IMR-90 (cell line): Measurements from ENCODE around the gene TEX261. TPM values are rescaled to one million over a fixed set of nuclear protein-coding genes. Genes with fewer than 3 reads are reported as not detected.

Experiments
- ATAC-seq: fragments of 200-7000 bp; cut with Tn5 transposase; 2 replicates; pipeline ENCODE4 v1.9.1; 2020; ENCODE audit warnings: low read depth, mild to moderate bottlenecking, moderate library complexity
- BruUV-seq: library from RNA; stranded (reverse); fragments of 400-500 nt; replicated peaks from 2 replicates; lab custom pipeline; 2021; lab: Mats Ljungman, UMichigan
- CTCF ChIA-PET: fragments of 300-600 bp; formaldehyde crosslinking; extraction: SDS; loops from one replicate; lab custom pipeline; 2021; ENCODE audit warnings: antibody characterized with exemption; lab: Yijun Ruan, JAX
- POLR2A ChIA-PET: fragments of 300-600 bp; sonication (Branson Sonifier 250); formaldehyde crosslinking; loops from one replicate; lab custom pipeline; 2022; ENCODE audit warnings: antibody characterized with exemption; ENCODE audit not compliant: unreplicated experiment; lab: Charles Lee
- DNase-seq: peaks from one replicate; pipeline ENCODE4 v3.0.0; 2013
- H2AFZ ChIP-seq: replicated peaks from 2 replicates; pipeline ENCODE3; 2013; ENCODE audit warnings: low read length, mild to moderate bottlenecking; ENCODE audit not compliant: poor library complexity
- H2AK5ac ChIP-seq: 2 replicates; pipeline ENCODE4 v1.6.1; 2013; ENCODE audit warnings: low read depth, low read length, inconsistent platforms
- H2AK9ac ChIP-seq: replicated peaks from 2 replicates; pipeline ENCODE3; 2013; ENCODE audit warnings: mild to moderate bottlenecking, low read depth, low read length, moderate library complexity; ENCODE audit not compliant: poor library complexity
- H2BK120ac ChIP-seq: 2 replicates; pipeline ENCODE4 v1.6.1; 2013; ENCODE audit warnings: low read depth, low read length, inconsistent platforms
- H2BK15ac ChIP-seq: 3 replicates; pipeline ENCODE4 v1.6.1; 2013; ENCODE audit warnings: low read depth, low read length, inconsistent platforms
- H2BK20ac ChIP-seq: 2 replicates; pipeline ENCODE4 v1.6.1; 2013; ENCODE audit warnings: low read depth, mild to moderate bottlenecking, inconsistent platforms, low read length, moderate library complexity
- H2BK5ac ChIP-seq: 2 replicates; pipeline ENCODE4 v1.6.1; 2013; ENCODE audit warnings: mild to moderate bottlenecking, low read depth, low read length, inconsistent platforms; ENCODE audit not compliant: poor library complexity, severe bottlenecking
- H3K14ac ChIP-seq: replicated peaks from 2 replicates; pipeline ENCODE4 v1.6.1; 2013; ENCODE audit warnings: low read depth, low read length, inconsistent platforms
- H3K18ac ChIP-seq: 2 replicates; pipeline ENCODE4 v1.6.1; 2013; ENCODE audit warnings: low read depth, low read length, control low read depth
- H3K23ac ChIP-seq: 2 replicates; pipeline ENCODE4 v1.6.1; 2013; ENCODE audit warnings: low read depth, low read length, inconsistent platforms
- H3K27ac ChIP-seq: 2 replicates; pipeline ENCODE4 v1.5.1; 2013; ENCODE audit warnings: mild to moderate bottlenecking, control low read depth, low read length; ENCODE audit not compliant: insufficient read depth
- H3K27me3 ChIP-seq: 2 replicates; pipeline ENCODE4 v1.6.1; 2013; ENCODE audit warnings: low read length; ENCODE audit not compliant: control insufficient read depth, insufficient read depth
- H3K36me3 ChIP-seq: 2 replicates; pipeline ENCODE4 v1.6.1; 2013; ENCODE audit warnings: low read length, mixed read lengths; ENCODE audit not compliant: control insufficient read depth, insufficient read depth
- H3K4ac ChIP-seq: 2 replicates; pipeline ENCODE4 v1.6.1; 2013; ENCODE audit warnings: low read depth, low read length, inconsistent platforms
- H3K4me1 ChIP-seq: 2 replicates; pipeline ENCODE4 v1.6.1; 2013; ENCODE audit warnings: low read length, mixed read lengths; ENCODE audit not compliant: control insufficient read depth, insufficient read depth
- H3K4me2 ChIP-seq: 2 replicates; pipeline ENCODE4 v1.6.1; 2013; ENCODE audit warnings: low read depth, mild to moderate bottlenecking, control low read depth, low read length, moderate library complexity
- H3K4me3 ChIP-seq: 2 replicates; pipeline ENCODE4 v1.5.1; 2013; ENCODE audit warnings: low read depth, mild to moderate bottlenecking, control low read depth, low read length, moderate library complexity; ENCODE audit not compliant: insufficient read depth
- H3K56ac ChIP-seq: 2 replicates; pipeline ENCODE4 v1.6.1; 2013; ENCODE audit warnings: low read length, inconsistent platforms; ENCODE audit not compliant: insufficient read depth; ENCODE audit errors: extremely low read depth
- H3K79me1 ChIP-seq, 2 experiments: 2 replicates each; pipeline ENCODE4 v1.6.1; 2013; ENCODE audit warnings: low read length in 2 of 2, inconsistent platforms in 1 of 2, low read depth in 1 of 2
- H3K9ac ChIP-seq: 2 replicates; pipeline ENCODE4 v1.6.1; 2013; ENCODE audit warnings: low read depth, low read length, control low read depth
- H3K9me1 ChIP-seq: 2 replicates; pipeline ENCODE4 v1.6.1; 2013; ENCODE audit warnings: low read length, inconsistent platforms; ENCODE audit not compliant: insufficient read depth
- H3K9me3 ChIP-seq: 2 replicates; pipeline ENCODE4 v1.6.1; 2013; ENCODE audit warnings: low read length; ENCODE audit not compliant: control insufficient read depth, insufficient read depth
- H4K20me1 ChIP-seq: 2 replicates; pipeline ENCODE4 v1.6.1; 2013; ENCODE audit warnings: low read length, inconsistent platforms; ENCODE audit not compliant: insufficient read depth
- H4K5ac ChIP-seq: 2 replicates; pipeline ENCODE4 v1.6.1; 2013; ENCODE audit warnings: mild to moderate bottlenecking, low read depth, low read length, control low read depth
- H4K8ac ChIP-seq, 2 experiments: 2 replicates each; pipeline ENCODE4 v1.6.1; 2013; ENCODE audit warnings: low read depth in 2 of 2, low read length in 2 of 2, control low read depth in 1 of 2, inconsistent platforms in 1 of 2
- H4K91ac ChIP-seq: 2 replicates; pipeline ENCODE4 v1.6.1; 2013; ENCODE audit warnings: low read depth, low read length, inconsistent platforms; ENCODE audit not compliant: insufficient read depth
- BHLHE40 ChIP-seq: fragments of 150-350 bp; IDR thresholded peaks from 2 replicates; pipeline ENCODE4 v1.6.1; 2016; ENCODE audit warnings: mild to moderate bottlenecking, low read depth, low read length
- CEBPB ChIP-seq: IDR thresholded peaks from 2 replicates; pipeline ENCODE4 v1.6.1; 2012; ENCODE audit warnings: low read depth, low read length, improper control_type of control experiment
- CHD1 ChIP-seq: IDR thresholded peaks from 2 replicates; pipeline ENCODE4 v1.6.1; 2012; ENCODE audit warnings: low read depth, low read length, improper control_type of control experiment
- FOS ChIP-seq: fragments of 150-350 bp; IDR thresholded peaks from 2 replicates; pipeline ENCODE4 v1.6.1; 2016; ENCODE audit warnings: low read depth, low read length
- MAFK ChIP-seq: IDR thresholded peaks from 2 replicates; pipeline ENCODE4 v1.6.1; 2012; ENCODE audit warnings: low read depth, low read length, improper control_type of control experiment
- MXI1 ChIP-seq: IDR thresholded peaks from 2 replicates; pipeline ENCODE4 v1.6.1; 2012; ENCODE audit warnings: low read depth, mild to moderate bottlenecking, low read length, moderate library complexity, borderline replicate concordance
- NFE2L2 ChIP-seq: fragments of 150-350 bp; IDR thresholded peaks from 2 replicates; pipeline ENCODE4 v1.6.1; 2016; ENCODE audit warnings: low read depth, mild to moderate bottlenecking, low read length
- POLR2A ChIP-seq: IDR thresholded peaks from 2 replicates; pipeline ENCODE4 v1.6.1; 2012; ENCODE audit warnings: mild to moderate bottlenecking, low read depth, low read length
- RAD21 ChIP-seq: IDR thresholded peaks from 2 replicates; pipeline ENCODE4 v1.6.1; 2012; ENCODE audit warnings: low read length, improper control_type of control experiment
- RCOR1 ChIP-seq: IDR thresholded peaks from 2 replicates; pipeline ENCODE4 v1.6.1; 2012; ENCODE audit warnings: mild to moderate bottlenecking, low read length, improper control_type of control experiment; ENCODE audit not compliant: insufficient replicate concordance
- RFX5 ChIP-seq: IDR thresholded peaks from 2 replicates; pipeline ENCODE4 v1.8.0; 2012; ENCODE audit warnings: low read depth, mild to moderate bottlenecking, low read length, moderate library complexity
- SMC3 ChIP-seq: fragments of 150-350 bp; IDR thresholded peaks from 2 replicates; pipeline ENCODE4 v1.6.1; 2016; ENCODE audit warnings: low read depth, mild to moderate bottlenecking, antibody characterized with exemption, low read length, moderate library complexity
- WGBS, 2 experiments: methylation state at CpG; one replicate each; pipeline versions ENCODE4 v1.1.5 to v1.1.7; 2013; ENCODE audit warnings: missing lambda C conversion rate in 2 of 2; ENCODE audit not compliant: insufficient read length in 1 of 2; ENCODE audit errors: extremely low coverage in 2 of 2; 5-methylcytosine and 5-hydroxymethylcytosine counted together
- dilution Hi-C: fragments of 300-500 bp; cut with HindIII; formaldehyde crosslinking; loops from one replicate; pipeline ENCODE4 v1.14.3; 2018; ENCODE audit warnings: low sequenced_read_pairs; ENCODE audit not compliant: unreplicated experiment
- in situ Hi-C: fragments of 300-500 bp; cut with MboI; formaldehyde crosslinking; loops from 3 replicates; pipeline ENCODE4 v1.14.3; 2019; ENCODE audit warnings: low sequenced_read_pairs, inconsistent platforms, mixed read lengths
- intact Hi-C: fragments of 100-400 bp; cut with micrococcal nuclease; formaldehyde crosslinking; loops from 2 replicates; pipeline ENCODE4 v1.10.0; 2022
- polyA plus RNA-seq, 3 experiments: library from polyadenylated mRNA; depleted of rRNA; stranded (reverse); fragments of >200 nt; gene quantifications; 2 replicates each; pipeline ENCODE4 v1.2.3, GENCODE V29; 2012; ENCODE audit warnings: low replicate concordance in 1 of 3
- total RNA-seq: library from RNA; depleted of rRNA; stranded (reverse); fragments of >200 nt; gene quantifications from 2 replicates; pipeline ENCODE4 v1.2.3, GENCODE V29; 2012
- TF ChIP-seq, protein P1 (sequence below): conservative IDR thresholded peaks from 2 replicates; pipeline ENCODE4 v1.5.1; 2012; ENCODE audit warnings: mild to moderate bottlenecking, low read depth, low read length, improper control_type of control experiment
- TF ChIP-seq, protein P2 (sequence below): fragments of 150-350 bp; IDR thresholded peaks from 2 replicates; pipeline ENCODE4 v1.6.1; 2017; ENCODE audit warnings: mild to moderate bottlenecking, antibody characterized with exemption, low read length, low read depth
- TF ChIP-seq, protein P3 (sequence below): fragments of 150-350 bp; IDR thresholded peaks from 2 replicates; pipeline ENCODE4 v1.6.1; 2016; ENCODE audit warnings: low read depth, mild to moderate bottlenecking, low read length, moderate library complexity, borderline replicate concordance

TEX261 gene
- total and polyA plus RNA-seq, 2 of the 4 experiments (the other 2 are of a cell fraction), result 26.3 to 69.8 TPM

DNA sequence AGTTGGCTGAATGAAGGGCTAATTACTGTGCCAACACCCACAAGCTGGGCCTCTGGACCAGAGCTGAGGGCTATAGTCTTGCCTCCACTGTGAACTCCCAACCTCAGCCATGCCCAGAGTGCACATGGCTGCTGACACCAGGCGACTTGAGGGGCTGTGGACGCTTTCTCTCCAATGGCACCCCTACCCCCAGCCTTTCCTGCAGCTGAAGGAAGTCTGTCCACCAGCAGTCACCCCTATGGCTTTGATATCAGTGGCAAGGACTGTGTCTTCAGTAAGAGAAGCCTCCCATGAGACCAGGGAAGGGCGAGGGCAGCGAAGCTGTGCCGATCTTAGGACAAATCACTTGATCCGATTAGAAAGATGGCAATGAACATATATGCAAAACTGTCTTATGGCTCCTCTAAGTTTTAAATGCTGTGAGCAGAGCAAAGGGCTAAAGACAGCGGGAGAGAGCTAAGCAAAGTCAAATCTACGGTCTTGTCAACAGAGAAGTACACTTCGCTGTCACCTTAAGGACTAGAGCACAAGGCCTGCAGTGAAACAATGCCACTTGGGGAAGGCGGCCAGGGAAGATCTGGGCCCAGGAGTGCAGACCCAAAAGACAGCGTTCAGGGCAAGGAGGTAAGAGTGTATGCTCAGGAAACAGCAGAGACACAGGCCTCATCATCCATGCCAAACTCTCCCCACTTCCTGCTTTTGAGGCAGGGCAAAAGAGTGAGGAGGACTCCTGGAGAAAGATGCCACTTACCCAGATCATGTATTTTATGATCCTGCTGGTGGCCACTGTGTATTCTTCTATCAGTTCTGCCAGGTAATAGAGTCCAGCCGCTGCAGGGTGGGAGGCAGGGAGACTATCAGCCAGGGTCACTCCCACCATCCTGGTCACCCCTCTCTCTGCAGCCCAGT is 1.5 kb downstream of the TEX261 start:
- Histone ChIP-seq H3K27me3 (no peaks in the 10 kb centered on the region), H2AK5ac (no peak overlapping the region), H3K9ac (peak overlapping the region; percentile 97), H2BK20ac (no peak overlapping the region), H3K18ac (no peak overlapping the region), H2AK9ac (peak overlapping the region; percentile 97), H3K14ac (no peak overlapping the region), H3K4ac (no peak overlapping the region), H2BK5ac (no peak overlapping the region), H3K79me1 (peaks cover 18 to 32% of the 10 kb centered on the region in 2 experiments), H3K23ac (0 out of 2 replicates have a peak overlapping the region, but pooled peaks have one; percentile 95), H3K4me2 (peak overlapping the region; percentile 100), H3K36me3 (peaks cover 27% of the 10 kb centered on the region), H3K4me1 (peaks cover 11% of the 10 kb centered on the region), H4K91ac (no peak overlapping the region), H4K20me1 (peaks cover 21% of the 10 kb centered on the region), H3K56ac (no peak overlapping the region), H3K27ac (no peak overlapping the region), H3K4me3 (peak overlapping the region; percentile 74), H2AFZ (peak overlapping the region; percentile 39), H2BK15ac (no peak overlapping the region), H2BK120ac (no peak overlapping the region), H4K8ac (no peak overlapping the region), H3K9me1 (peaks cover 10% of the 10 kb centered on the region; the same call in 1 of the 2 replicates), H4K5ac (no peak overlapping the region), H3K9me3 (no peaks in the 10 kb centered on the region)
- ChIA-PET POLR2A (no interaction called here), CTCF (no interaction called here)
- no TSS peak for BruUV-seq
- ATAC-seq (no peak), DNase-seq (no peak)
- WGBS, 2 experiments, result 96% methylated on average over 6 of the region's 12 CpGs; no CpG with 5 or more reads in 1 of the 2 experiments
- in situ Hi-C loops (no loop called here), intact Hi-C loops (no loop called here), dilution Hi-C loops (no loop called here)
- no peak for TF ChIP-seq BHLHE40
- TF ChIP-seq CHD1, result no peak
- TF ChIP-seq POLR2A, result no peak
- TF ChIP-seq MAFK, result no peak
- no peak for TF ChIP-seq CEBPB
- no peak for TF ChIP-seq FOS
- no peak for TF ChIP-seq RCOR1
- no peak for TF ChIP-seq RAD21
- no peak for TF ChIP-seq SMC3
- TF ChIP-seq, protein P1, sequence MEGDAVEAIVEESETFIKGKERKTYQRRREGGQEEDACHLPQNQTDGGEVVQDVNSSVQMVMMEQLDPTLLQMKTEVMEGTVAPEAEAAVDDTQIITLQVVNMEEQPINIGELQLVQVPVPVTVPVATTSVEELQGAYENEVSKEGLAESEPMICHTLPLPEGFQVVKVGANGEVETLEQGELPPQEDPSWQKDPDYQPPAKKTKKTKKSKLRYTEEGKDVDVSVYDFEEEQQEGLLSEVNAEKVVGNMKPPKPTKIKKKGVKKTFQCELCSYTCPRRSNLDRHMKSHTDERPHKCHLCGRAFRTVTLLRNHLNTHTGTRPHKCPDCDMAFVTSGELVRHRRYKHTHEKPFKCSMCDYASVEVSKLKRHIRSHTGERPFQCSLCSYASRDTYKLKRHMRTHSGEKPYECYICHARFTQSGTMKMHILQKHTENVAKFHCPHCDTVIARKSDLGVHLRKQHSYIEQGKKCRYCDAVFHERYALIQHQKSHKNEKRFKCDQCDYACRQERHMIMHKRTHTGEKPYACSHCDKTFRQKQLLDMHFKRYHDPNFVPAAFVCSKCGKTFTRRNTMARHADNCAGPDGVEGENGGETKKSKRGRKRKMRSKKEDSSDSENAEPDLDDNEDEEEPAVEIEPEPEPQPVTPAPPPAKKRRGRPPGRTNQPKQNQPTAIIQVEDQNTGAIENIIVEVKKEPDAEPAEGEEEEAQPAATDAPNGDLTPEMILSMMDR, result no peak
- TF ChIP-seq, protein P2, sequence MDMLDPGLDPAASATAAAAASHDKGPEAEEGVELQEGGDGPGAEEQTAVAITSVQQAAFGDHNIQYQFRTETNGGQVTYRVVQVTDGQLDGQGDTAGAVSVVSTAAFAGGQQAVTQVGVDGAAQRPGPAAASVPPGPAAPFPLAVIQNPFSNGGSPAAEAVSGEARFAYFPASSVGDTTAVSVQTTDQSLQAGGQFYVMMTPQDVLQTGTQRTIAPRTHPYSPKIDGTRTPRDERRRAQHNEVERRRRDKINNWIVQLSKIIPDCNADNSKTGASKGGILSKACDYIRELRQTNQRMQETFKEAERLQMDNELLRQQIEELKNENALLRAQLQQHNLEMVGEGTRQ, result no peak
- TF ChIP-seq, protein P3, sequence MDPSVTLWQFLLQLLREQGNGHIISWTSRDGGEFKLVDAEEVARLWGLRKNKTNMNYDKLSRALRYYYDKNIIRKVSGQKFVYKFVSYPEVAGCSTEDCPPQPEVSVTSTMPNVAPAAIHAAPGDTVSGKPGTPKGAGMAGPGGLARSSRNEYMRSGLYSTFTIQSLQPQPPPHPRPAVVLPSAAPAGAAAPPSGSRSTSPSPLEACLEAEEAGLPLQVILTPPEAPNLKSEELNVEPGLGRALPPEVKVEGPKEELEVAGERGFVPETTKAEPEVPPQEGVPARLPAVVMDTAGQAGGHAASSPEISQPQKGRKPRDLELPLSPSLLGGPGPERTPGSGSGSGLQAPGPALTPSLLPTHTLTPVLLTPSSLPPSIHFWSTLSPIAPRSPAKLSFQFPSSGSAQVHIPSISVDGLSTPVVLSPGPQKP, result no peak
- no peak for TF ChIP-seq MXI1
- TF ChIP-seq NFE2L2, result no peak
- no peak for TF ChIP-seq RFX5
